Mesenteric fat pad (tissue), 1 donor: ENCODE data around the gene PIGM. TPM values are rescaled to one million over a fixed set of nuclear protein-coding genes. Genes with fewer than 3 reads are reported as not detected.
"Not testable (repeated sequence)": the region's sequence is repeated elsewhere in the genome, so short reads cannot be mapped to it uniquely, and the experiment has no call there.

ENCODE experiments used
- DNase-seq: peaks from one replicate; pipeline ENCODE4 v3.0.0-alpha.2; 2020; ENCODE audit warnings: low spot score
- total RNA-seq: library from RNA; stranded (reverse); fragmentation: NEBNext Ultra II Directional; extraction: Animal tissue kit (Norgen Biotek cat#: 25700); gene quantifications from one replicate; pipeline ENCODE4 v1.2.1, GENCODE V29; 2021
- donor health status: DM: yes; HTN: yes; CAD: no.

PIGM gene
- total RNA-seq, 1 donor from 2014 or later: 4.1 TPM

DNA sequence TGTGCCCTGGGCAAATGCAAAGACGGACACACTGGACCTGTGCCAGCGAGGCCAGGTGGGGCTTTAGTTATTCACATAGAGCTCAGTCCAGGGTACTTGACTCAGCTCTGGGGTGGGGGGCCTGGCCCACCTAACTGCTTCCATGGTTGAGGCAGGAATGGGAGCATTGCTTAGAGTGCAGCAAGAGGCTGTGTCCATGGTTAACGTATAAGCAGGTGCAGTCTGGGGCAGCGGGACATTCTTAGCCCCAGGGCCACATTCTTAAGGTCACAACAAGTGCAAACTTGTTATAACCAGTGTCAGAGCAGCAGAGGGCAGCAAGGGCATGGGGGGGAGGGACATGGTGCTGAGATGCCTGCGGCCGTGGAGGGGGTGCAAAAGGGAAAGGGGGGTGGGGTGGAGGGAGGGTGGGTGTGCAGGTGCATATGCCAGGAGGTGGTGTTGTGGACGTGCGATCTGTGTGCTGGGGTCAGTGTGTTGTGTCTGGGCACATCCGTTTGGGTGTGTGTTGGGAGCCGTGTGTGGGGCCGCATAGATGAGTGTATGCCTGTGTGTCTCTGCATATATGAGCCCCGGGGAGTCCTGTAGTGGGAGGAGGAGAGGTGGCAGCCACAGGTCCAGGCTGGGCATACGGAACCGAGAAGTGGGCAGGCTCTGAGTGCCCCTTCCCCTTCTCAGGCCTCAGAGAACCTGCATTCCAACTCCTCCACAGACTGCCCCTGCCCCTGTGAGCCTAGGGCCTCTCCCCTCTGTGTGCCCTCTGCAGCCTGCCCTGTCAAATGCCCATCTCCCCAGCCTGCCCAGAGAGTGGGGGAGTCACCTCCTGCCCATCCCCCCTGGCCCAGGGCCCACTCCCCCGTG lies 29.8 kb upstream of the PIGM start:
- no peak for DNase-seq

DNA sequence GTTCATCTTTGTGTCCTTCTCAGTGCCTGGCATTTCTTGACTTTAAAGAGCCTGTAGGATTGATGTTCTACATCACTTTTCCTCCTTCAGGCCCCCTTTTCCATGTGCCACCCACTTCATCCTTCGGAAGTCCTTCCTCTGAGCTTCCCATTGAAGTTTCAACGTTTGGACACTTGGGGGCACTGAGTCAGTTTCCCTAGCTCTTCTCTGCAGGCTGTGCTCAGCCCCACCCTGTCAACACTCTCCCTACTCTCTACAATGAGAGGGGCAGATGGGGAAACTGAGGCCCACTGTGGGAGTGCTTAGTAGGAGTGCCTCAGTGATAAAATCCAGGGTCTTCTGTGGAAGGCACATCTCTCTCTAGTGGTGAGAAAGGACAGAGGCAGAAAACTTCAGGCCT lies 26.3 kb upstream of the PIGM start:
- DNase-seq: no peak

DNA sequence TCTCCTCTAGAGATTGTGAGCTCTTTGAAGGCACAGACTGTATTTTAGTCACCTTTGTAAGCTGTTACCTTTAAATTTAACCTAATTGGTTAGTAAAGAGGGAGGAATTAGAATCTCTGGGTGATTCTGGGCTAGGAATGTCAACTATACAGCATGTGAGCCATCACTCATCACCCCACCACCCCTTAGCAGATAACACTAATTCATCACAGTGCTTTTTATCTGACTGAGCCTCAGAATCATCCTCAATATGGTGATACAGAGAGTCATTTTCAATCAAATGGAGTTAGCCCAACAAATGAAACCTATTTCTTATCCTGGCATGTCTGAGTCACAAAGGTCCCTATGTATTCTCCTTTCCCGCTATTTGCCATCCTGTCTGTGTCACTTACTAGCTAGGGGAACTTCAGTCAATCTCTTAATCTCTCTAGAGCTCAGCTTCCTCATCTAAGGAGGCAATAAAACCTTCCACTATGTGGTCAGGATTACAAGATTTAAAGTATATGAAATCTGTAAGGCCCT lies 24.9 kb upstream of the PIGM start:
- DNase-seq: no peak

DNA sequence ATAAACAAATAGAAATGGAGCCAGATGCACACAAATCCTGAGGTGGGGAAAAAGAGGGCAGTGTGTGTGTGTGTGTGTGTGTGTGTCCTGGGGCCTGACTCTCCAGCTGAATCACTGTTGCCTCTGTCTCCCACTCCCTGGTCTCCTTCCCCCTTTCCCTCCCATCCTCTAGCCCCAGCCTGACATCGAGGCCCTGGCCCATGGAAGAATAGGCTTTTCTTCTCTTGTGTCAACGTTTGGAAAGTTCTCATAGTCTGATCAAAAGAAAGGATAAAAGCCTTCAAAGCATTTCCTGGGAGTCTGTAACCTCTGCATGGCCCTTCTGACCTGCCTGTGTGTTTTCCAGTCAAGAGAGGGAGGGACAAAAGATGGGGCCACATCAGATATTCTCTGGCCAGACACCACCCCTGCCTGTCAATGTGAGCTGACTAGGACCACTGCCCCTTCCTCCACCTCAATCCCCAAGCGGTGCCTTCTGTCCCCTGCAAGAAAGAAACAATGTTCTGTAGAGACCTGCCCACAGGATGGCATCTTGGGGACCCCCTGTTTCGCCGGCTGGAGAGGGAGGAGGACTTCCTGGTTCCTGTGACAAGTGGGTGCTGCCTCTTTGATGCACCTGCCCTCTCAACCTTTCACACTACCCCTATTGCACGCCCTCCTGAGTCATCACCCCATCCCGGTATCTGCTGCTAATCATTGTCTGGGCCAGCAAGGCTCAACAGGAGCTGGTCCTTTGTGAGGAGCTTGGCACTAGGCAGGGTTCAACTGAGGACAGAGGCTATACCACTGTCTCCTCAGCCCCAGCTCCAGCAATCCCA lies 22.0 kb upstream of the PIGM start:
- DNase-seq: no peak

DNA sequence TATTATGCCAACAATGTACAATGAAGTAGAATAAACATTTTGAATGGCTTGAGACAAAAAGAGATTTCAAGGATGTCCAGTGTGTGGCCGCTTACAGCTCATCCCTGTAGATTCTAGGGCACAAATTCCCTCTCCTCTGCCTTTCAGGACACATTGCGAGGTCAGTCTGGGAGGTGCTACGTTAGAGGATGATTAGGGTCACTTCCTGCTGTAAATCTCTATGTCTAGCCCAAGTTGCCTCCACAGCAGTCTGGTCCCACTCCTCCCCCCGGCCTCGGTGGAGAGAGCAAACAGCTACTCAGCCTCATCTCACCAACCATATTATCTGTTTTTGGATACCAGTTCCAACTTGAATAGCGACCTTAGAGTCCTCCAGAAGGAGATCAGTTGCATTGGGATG lies 21.1 kb upstream of the PIGM start:
- DNase-seq: no peak

DNA sequence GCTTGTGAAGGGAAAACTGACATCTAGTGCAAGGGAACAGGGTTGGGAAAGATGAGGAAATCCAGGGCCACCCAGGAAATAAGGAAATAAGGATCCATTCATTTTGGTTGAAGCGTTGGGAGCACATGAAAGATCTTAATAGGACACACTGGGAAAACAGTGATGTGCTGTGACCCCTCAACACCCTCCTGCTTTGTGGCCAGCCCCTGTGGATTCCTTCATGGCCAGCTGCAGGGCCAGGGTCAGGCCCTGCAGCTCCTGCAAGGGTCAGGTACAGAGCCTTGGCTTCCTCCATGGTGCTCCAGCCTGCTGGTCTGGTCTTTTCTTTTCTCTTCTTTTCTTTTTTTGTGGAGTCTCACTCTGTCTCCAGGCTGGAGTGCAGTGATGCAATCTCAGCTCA lies 18.8 kb upstream of the PIGM start:
- no peak for DNase-seq

DNA sequence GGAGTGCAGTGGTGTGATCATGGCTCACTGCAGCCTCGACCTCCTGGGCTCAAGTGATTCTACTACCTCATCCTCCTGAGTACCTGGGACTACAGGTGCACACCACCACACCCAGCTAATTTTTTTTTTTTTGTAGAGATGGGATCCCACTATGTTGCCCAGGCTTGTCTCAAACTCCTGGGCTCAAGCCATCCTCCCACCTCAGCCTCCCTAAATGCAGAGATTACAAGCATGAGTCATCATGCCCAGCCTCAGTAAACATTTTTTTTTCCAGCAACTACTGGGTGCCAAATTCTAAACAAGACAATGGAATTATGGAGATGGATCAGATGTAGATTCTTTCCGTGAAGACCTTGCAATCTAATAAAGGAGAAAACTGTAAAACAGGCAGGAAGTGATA lies 18.4 kb upstream of the PIGM start:
- DNase-seq: not testable (repeated sequence)

DNA sequence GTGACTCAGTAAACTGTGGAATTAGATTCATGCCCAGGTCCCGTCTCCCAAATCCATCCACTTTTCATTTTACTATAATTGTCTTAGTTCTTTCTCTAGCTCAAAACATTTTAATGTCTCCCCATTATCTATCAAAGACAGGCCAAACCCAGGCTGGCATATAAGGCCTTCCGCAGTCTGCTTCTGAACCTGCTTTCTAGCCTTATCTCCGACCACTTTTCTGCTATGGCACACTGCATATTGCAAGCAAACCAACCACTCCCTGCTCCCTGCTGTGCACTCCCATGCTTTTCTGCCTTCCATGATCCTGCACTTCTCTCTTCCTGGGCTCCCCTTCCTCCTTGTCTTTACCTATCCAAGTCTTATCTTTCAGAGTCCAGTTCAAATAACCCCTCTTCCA lies 17.3 kb upstream of the PIGM start:
- DNase-seq: no peak

DNA sequence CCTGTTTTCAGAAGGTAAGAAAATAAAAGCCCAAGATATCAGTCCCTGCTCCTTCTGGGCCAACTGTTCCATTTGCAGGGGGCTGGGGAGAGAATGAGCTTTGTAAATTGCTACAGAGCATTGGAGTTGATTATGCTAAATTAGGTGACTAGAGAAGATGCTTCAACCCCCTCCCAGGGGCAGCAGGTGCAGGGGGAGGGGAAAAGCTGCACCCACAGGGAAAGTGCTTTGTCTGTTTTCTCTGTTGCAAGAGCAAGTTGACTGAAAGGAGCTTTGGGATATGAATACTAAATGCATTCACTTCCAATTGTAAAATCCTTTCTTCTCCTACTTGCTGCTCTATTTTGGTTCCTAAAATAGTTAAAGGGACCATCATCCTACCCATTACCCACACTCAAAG lies 16.5 kb upstream of the PIGM start:
- no peak for DNase-seq

DNA sequence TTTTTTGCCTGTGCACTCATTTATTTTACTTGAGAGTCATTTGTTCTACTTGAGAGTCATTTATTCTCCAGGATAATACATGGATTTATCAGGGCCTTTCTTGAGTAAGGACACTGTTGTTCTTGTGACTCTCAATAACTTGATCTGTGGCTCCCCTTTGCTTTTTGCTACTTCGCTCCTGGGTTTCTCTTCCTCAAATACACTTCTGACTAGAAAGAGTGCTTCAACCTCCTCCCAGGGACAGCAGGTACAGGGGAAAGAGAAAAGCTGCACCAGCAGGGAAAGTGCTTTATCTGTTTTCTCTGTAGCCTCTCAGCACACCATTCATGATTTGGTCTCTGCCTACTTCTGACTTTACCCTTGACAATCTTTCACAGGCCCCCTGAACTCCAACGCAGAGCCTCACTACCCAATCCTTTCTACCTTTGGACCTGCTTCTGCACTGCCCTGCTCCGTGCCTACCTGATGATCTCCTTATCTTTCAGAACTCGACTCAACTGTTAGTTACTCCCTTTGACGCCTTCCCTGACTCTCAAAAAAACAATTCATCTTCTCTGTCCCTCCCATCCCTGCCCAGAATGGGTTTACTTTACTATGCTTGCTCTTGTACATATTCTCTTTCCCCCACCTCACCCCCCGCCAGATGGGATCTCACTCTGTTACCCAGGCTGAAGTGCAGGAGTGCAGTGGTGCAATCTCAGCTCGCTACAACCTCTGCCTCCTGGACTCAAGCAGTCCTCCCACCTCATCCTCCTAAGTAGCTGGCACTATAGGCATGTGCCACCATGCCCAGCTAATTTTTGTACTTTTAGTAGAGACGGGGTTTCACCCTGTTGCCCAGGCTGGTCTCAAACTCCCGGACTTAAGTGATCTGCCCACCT lies 15.6 kb upstream of the PIGM start:
- DNase-seq: no peak

DNA sequence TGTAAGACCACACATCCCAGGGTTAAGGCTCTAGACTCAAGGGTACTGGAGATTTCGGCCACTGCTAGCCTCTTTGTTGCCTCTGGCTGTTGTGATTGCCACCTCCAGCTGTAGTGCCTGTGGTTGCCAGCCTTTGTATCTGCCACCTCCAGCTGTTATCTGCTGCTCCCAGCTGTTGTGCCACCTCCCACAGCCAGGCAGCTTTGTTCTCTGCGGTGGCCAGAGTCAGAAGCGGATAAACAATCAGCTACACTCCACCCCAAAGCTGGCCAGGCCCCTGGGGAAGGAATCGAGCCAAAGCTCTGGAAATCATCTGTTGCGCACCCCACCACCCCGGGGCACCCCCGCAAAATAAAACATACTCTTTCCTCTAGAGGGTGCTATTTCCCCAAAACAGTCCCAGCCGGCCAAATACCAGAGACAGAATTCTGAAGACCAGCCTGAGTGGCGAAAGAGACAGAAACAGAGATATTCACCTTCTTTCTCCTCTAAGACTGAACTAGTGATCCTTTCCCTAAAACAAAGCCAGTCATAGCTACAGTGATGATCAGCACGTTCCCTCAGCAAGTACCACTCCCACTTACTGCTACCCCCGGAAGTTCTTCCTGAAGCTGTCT lies 14.8 kb upstream of the PIGM start:
- no peak for DNase-seq

DNA sequence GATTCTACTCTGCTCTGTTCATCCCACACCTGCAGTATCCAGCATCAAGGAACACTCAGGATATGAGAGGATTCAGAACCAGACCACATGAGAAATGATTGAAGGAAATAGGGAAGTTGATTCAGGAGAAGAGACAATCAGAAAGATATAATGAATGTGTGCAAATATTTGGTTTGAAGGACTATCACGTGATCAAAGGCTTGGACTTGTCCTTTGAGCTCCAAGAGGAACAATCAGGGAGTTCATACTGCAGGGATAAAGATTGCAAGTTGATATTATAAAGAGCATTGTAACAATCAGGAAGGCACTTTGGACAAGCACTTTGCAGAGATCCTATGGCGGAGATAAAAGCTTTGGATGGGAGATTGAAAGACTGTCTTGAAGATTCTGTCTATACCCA lies 13.9 kb upstream of the PIGM start:
- no peak for DNase-seq

DNA sequence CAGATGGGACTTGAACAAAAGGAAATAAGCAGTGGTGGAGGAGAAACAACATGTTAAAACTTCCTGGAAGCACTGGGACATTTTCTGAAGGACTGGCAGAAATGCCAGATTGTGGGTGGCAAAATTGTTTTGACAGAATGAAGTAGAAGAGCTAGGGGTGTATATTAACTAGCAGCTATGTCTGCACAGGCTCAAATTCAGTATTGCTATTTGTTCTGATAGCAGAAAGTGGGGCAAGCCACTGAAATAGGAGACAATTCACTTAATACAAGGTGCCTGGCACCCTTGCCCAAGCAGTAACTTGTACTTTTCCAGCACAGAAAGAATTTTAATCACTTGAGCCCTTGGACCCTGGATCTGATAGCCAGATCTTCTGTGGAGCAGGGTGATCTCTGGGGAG lies 11.8 kb upstream of the PIGM start:
- no peak for DNase-seq

DNA sequence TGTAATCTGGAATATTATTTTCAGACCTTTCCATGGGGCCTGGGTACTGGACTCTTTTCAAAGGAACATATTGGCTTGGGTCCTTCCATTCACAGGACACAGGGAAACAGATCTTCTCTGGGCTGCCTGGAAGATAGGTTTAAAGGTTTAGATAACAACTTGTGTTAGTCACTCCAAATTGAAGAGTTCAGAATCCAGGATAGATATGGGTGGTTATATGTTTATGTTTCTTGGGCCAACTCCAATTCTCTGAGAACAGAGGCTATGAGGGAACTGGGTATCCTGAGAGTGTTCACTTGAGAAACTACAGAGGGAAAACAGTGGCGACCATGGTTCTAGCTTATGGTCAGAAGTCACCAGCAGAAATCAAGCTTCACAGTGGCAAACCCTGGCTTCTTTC lies 8.7 kb upstream of the PIGM start:
- DNase-seq: no peak

DNA sequence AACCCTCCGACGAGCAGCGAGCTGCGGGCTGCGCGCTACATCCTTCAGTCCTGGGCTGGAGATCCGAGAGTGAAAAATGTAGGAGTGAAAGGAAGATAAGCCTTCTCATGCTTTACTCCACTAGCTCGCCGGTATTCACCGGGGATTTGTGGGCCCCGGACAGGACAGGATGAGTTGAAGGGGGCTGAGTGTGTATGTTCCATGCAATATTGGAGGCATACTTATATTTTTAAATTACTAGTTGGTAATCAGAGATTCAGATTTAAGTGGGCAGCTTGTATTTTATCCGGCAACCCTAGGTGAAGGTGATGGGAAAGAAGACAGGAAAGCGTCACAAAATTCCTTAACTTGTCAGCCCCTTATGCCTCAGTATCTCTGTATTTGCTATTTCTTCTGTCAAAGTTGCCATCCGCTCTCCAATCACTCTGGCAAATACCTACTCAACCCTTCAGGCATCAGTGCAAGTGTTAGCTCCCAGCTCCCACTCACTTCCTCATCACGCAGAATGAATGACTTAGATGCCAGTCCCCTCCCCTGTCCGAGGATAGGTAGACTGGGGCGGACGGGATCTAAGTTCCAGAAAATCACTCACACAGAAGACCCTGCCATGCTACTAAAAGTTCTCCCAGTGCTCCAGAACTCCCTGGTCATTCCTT lies 503 bp upstream of the PIGM start:
- no peak for DNase-seq

DNA sequence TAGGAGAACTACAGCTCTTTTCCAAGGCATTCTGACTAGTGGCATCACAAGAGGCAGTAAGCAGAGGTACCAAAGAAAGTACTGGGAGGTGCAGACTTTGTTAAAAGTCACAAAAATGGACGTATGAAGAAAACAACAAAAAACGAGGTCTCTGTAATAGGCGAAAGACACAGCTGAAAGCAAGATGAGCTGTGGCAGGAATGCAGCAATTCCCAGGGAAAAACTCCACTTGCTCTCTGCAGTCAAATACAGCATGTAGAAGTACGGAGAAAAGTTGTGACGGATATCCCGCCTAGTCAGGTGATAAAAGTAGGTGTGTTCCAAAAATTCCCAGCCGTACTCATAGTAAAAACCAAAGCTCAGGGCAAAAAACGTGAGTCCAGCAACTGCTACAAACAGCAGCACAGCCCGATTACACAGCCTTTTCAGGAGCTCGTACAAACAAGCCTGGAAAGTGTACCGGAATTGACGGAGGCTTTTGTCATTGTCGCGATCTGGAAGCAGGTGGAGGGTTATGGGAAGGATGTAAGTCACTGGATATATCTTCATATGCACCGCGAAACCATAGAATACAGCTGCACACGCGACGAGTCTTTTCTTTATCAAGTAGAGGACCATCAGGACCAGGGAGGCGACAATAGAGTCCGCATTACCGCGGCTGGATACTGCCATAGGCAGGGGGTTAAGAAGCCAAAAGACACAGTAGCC lies 979 bp downstream of the PIGM start:
- no peak for DNase-seq

DNA sequence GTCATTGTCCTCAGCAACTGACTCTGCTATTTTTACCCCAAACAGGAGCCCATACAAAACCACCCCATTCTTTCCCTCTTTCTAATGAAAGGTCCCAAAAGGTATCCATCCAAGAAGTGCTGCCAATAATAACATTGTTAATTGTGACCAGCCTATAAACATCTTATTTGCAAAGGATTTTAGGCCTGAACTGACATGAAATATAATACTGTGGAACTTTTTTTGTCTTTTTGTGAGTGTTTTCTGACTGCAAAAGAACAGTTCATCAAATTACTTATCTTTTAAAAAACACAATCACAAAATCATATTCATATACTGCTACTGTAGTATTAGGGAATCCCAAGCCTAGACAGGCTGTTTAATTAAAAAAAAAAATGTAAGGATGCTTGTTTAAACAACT lies 3.4 kb downstream of the PIGM start:
- DNase-seq: no peak

DNA sequence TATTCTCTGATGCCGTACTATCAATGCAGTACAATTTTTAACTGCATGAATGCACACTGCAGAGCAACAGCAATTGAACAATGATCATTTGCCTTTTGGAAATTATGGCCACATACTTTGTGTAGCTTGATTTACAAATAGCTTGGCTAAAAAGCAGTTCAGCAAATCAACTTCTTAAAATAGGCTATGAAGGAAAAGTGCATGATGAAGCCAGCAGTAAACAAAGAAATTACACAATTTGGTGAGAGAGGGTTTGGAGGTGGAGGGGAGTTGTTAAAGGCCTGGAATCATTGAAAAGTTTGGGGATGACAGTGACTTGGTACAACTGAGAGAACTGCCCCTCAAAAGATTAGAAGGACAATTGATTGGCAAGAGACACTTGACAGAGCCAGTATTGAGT lies 6.5 kb downstream of the PIGM start:
- DNase-seq: no peak

DNA sequence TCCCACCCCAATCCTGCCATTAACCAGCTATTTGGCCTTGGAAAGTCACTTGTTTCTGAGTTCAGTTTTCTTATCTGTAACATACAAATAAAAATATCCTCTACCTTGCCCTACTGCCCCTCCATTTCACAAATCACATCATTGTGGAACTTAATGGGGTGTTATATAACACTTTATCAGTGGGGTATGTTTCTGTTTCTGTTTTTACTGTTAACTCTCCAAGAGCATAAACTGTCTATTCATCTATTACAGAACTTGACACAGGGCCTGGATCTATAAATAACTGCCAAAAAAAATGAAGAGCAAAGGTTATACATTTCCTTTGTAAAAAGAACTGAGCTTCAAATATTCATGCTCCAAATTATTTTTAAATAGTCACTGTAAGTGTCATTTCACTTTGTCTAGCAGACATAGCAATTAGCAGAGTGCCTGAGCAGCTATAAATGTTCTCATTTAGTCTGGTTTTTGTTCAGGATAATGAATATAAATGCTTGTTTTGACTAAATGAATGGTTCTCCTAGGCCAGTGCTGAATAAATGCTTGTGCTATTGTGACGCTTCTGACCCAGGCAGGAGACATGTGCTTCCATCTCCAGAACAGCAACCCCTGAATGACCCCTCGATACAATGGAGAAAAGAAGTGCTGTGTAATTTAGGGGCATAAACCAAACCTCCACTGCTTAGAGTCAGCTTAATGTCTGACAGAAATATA lies 7.4 kb downstream of the PIGM start:
- no peak for DNase-seq
